GM20000 (cell line): Measurements from ENCODE around the gene HOXB13.

Source experiments
- DNase-seq: peaks from one replicate; pipeline ENCODE4 v3.0.0; 2012; ENCODE audit warnings: low spot score
- CTCF ChIP-seq: IDR thresholded peaks from 2 replicates; pipeline ENCODE4 v1.5.1; 2012; ENCODE audit warnings: mild to moderate bottlenecking, control low read depth; ENCODE audit errors: extremely low read depth, missing control alignments

The HOXB13 gene

DNA sequence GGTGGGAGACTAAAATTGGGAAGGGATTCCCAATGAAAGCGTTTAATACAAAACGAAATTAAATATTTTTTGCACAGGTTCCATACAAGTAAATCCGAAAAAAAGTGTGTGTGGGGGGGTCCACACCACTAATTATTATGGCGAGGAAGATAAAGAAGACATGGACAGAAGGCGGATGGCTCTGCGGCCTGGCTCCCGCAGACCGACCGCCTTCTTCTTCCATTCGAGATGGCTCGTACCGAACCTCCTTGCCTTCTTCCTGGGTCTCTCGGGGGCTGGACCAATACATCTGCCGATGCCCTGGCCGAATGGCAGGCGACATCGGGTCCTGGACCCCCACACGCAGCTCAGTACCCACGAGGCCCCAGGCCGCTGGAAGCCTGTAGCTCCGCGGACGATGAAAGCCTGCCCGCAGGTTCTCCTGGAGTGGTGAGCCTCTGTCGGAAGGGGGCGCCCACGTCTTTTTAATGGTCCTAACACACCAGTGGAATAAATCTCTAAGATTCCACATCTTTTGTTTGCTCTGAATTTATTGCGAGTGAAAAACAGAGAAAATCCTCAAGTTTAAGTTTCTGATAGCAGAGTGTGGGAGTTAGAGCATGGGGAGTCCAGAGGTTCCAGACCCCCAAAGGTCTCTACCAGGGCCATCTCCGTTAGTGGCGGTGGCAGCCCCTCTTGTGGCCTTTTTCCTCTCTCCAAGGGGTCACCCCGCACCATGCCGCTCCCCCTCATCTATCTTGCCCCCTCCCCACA is 4.1 kb downstream of the HOXB13 start:
- peak; percentile 77 for DNase-seq
- TF ChIP-seq CTCF: peak; percentile 76

DNA sequence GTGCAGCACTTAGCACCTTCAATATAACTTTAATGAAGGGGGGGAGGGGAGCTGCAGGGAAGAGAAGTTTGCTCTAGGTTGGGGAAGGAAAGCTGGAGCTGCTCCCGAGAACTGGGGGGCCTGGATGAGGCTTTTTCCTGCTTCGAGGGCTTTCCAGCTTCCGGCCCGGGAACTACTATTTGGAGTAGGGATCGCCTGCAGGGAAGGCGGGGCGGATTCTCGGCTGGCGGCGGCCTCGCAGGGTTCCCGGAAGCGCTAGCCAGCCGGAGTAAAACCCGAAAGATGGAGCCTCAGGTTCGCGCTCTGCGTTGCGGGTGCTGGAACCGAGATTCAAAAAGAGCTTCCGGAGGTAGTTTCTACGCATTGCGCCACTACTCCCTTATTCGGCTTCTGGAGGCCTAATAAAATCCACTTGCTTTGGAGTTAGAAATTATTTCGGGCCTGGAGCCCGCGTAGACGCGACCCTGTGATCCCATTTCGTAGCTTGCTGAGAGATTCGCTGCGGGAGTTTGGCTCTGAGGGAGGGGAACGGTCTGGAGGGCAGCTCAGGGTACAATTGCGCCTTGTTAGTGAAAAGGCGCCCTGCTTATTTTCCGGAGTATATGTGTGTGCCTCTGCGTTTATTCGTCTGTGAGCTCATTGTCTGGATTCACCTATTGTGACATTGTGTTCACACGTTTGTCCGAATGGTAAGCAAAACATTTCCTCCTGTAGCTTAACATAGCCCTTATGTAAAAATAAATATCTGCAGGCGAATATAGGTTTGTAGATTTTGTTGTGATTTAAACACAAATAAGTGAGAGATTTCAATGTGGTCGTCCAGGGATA is 4.9 kb downstream of the HOXB13 start:
- TF ChIP-seq CTCF: no peak
- DNase-seq: no peak

DNA sequence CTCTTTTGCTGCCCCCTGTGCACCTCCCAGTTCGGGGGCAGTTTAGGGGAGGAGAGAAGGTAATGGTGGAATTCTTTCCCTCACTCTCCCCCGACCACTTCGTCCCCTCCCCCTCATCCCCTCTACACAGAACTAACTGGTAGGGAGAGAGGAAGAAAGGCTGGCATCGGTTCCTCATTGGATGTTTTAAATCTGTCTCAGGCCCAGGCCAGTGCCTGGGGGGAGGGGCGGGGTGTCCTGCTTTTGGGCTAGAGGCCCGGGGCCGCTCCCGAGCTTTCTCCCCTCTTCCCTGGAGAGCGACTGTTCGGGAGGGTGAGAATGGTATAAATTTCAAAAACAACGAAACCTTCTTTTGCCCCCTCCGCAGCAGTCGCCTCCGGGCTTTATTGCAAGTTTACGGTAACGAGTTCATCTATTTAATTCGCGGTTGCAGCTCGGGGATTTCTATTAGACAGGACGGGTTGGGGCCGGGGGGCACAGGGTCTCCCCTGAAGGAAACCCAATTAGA is 5.6 kb downstream of the HOXB13 start, which contains the start of gene PRAC2:
TSS of gene PRAC2 (plus strand) at position 271 of the 508 bp plus-strand sequence. CDS start 1,226 bp downstream, outside the sequence.
- TF ChIP-seq CTCF: no peak
- no peak for DNase-seq

DNA sequence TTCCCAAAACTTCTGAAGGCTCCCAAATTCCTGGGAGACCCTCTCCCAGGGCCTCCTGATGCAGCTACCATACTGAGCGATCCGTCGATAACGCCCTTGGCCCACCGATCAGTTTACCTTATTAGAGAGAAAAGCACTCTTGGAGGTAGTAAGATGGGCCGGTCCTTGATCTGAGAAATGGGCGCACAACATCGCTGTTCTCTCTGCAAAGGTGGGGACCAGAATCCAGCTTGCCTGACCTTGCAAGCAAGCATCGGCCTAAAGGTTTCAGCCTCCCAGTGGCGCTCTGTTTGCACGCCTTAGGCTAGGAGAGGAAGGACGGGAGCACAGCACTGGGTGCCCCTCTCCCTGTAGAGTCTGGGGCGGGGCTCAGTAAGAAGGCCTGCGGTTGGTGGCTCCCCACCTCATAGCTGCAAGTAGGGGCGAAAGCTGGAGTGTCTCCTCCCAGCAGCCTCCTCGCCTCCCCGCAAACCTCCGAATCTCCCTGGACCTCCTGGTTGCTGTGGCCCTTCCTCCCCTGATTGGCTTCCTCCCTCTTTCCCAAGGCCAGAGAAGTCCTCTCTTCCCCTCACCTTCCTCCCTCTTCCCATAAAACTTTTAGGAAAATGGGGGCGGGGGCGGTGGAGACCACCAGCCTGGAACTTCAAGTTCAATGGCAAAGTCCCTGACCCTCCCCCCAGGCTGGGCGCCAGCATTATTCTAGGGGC is 6.2 kb downstream of the HOXB13 start, which contains the start of gene PRAC1:
TSS of gene PRAC1 (minus strand) at position 318 of the 707 bp plus-strand sequence. CDS start at position 192, 126 bp downstream.
- no peak for DNase-seq
- TF ChIP-seq CTCF: no peak

DNA sequence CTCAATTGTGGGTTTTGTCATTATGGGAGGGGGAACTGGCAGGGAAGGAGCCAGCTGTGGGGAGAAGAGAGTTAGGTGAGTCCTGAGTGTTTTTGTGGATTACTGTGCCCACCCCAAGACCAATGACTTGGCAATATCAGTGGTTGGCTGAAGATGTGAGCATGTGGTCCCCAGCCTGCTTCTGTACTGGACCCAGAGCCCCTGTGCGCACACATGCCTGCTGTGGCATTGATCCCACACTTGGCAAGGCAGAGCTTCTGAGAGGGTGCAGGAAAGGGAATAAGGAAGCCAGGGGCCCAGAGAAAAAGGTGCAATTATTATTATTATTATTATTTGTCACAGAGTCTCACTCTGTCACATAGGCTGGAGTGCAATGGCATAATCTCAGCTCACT is 7.5 kb downstream of the HOXB13 start:
- DNase-seq: no peak
- TF ChIP-seq CTCF: no peak

- TF ChIP-seq CTCF: no peak
- no peak for DNase-seq
These were observed 8.1 kb downstream of the HOXB13 start for GRCh38 chr17:48720266-48721008.
